Measurements from ENCODE around the gene GPS1. TPM values are rescaled to one million over a fixed set of nuclear protein-coding genes. Genes with fewer than 3 reads are reported as not detected.
A peak's percentile ranks its signal among the peaks of the same experiment; 100 is the strongest.

Gene GPS1
- total and polyA plus RNA-seq, 9 of the 15 experiments (the other 6 are each of a cell fraction or from before 2014, with no cell fraction given), result 3.1 to 167 (median 69.9) TPM

DNA sequence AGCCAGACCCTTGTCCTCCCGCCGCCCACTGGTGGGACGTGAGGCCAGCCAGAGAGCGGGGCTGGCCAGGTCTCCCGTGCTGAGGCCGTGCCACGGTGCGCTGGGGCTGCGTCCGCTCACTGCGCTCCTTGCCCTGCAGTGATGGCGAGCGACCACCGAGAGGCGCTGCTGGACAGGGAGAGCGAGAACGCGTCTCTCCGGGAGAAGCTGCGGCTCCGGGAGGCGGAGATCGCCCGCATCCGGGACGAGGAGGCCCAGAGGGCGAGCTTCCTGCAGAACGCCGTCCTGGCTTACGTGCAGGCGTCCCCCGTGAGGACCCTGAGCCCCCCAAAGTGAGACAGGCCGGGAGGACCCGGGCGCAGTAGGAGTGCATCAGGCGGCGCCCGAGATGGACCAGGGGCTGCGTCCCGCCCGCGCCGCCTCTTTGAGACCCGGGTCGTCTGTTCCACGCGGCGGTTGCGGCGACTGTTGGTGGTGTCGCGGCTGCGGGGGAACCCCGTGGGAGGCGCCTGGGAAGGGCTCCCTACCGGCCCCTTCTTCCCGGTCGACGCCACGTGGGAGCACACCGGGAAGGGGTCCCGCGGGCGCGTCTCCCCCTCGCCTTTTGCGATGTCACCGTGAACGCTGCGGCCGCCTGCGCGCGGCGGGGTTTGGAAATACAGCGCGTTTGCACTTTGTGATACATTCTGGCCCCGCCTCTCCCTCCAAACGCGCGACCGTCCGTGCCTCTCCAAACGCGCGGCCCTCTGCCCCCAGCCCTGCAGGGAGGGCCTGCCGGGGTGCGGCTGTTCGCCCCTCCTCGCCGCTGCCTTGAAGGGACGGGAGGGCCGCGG lies 21.0 kb upstream of the GPS1 start (continued):
- TF ChIP-seq, protein P1, sequence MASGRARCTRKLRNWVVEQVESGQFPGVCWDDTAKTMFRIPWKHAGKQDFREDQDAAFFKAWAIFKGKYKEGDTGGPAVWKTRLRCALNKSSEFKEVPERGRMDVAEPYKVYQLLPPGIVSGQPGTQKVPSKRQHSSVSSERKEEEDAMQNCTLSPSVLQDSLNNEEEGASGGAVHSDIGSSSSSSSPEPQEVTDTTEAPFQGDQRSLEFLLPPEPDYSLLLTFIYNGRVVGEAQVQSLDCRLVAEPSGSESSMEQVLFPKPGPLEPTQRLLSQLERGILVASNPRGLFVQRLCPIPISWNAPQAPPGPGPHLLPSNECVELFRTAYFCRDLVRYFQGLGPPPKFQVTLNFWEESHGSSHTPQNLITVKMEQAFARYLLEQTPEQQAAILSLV (tag; IDR thresholded peaks at IDR 0.05), result no peak
- TF ChIP-seq ZBTB1 (CRISPR knock-in tag; IDR thresholded peaks at IDR 0.05; ENCODE audit: borderline replicate concordance, low read depth) (peak; percentile 95), NCOA4 (IDR thresholded peaks at IDR 0.05; ENCODE audit: partially characterized antibody) (no peak), MYBL2 (IDR thresholded peaks at IDR 0.05; ENCODE audit: low read depth) (no peak), MYBL2 (CRISPR knock-in tag; IDR thresholded peaks at IDR 0.05; ENCODE audit: borderline replicate concordance) (no peak), MYNN (IDR thresholded peaks at IDR 0.05) (0 out of 2 replicates have a peak, but pooled peaks have one; percentile 11), MYNN (CRISPR knock-in tag; IDR thresholded peaks at IDR 0.05) (no peak), RBM25 (IDR thresholded peaks at IDR 0.05; ENCODE audit: low read depth, low read length, severe bottlenecking) (no peak), ZFP36 (IDR thresholded peaks at IDR 0.05; ENCODE audit: low read depth, low read length, partially characterized antibody) (no peak), ZBTB7A (IDR thresholded peaks at IDR 0.05; ENCODE audit: borderline replicate concordance, control insufficient read depth, low read depth, low read length) (no peak), IRF2 (CRISPR knock-in tag; IDR thresholded peaks at IDR 0.05) (no peak), CHD1 (IDR thresholded peaks at IDR 0.05; ENCODE audit: low read length) (no peak), ZNF408 (CRISPR knock-in tag; IDR thresholded peaks at IDR 0.05; ENCODE audit: low read depth) (no peak), CEBPB (tag; IDR thresholded peaks at IDR 0.05) (no peak; the same call in 1 of the 2 replicates), PCBP1 (IDR thresholded peaks at IDR 0.05; ENCODE audit: low read depth, low read length, poor library complexity, severe bottlenecking) (peak; percentile 30), CTBP1 (IDR thresholded peaks at IDR 0.05; ENCODE audit: borderline replicate concordance) (peak; percentile 96), TARDBP (IDR thresholded peaks at IDR 0.05) (no peak)
- TF ChIP-seq, protein P2, sequence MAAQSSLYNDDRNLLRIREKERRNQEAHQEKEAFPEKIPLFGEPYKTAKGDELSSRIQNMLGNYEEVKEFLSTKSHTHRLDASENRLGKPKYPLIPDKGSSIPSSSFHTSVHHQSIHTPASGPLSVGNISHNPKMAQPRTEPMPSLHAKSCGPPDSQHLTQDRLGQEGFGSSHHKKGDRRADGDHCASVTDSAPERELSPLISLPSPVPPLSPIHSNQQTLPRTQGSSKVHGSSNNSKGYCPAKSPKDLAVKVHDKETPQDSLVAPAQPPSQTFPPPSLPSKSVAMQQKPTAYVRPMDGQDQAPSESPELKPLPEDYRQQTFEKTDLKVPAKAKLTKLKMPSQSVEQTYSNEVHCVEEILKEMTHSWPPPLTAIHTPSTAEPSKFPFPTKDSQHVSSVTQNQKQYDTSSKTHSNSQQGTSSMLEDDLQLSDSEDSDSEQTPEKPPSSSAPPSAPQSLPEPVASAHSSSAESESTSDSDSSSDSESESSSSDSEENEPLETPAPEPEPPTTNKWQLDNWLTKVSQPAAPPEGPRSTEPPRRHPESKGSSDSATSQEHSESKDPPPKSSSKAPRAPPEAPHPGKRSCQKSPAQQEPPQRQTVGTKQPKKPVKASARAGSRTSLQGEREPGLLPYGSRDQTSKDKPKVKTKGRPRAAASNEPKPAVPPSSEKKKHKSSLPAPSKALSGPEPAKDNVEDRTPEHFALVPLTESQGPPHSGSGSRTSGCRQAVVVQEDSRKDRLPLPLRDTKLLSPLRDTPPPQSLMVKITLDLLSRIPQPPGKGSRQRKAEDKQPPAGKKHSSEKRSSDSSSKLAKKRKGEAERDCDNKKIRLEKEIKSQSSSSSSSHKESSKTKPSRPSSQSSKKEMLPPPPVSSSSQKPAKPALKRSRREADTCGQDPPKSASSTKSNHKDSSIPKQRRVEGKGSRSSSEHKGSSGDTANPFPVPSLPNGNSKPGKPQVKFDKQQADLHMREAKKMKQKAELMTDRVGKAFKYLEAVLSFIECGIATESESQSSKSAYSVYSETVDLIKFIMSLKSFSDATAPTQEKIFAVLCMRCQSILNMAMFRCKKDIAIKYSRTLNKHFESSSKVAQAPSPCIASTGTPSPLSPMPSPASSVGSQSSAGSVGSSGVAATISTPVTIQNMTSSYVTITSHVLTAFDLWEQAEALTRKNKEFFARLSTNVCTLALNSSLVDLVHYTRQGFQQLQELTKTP (IDR thresholded peaks at IDR 0.05; ENCODE audit: low read depth in 1 of 2, partially characterized antibody in 2 of 2), result no peak
- TF ChIP-seq, protein P3, sequence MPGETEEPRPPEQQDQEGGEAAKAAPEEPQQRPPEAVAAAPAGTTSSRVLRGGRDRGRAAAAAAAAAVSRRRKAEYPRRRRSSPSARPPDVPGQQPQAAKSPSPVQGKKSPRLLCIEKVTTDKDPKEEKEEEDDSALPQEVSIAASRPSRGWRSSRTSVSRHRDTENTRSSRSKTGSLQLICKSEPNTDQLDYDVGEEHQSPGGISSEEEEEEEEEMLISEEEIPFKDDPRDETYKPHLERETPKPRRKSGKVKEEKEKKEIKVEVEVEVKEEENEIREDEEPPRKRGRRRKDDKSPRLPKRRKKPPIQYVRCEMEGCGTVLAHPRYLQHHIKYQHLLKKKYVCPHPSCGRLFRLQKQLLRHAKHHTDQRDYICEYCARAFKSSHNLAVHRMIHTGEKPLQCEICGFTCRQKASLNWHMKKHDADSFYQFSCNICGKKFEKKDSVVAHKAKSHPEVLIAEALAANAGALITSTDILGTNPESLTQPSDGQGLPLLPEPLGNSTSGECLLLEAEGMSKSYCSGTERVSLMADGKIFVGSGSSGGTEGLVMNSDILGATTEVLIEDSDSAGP (CRISPR knock-in tag; IDR thresholded peaks at IDR 0.05), result no peak
- TF ChIP-seq, protein P4, sequence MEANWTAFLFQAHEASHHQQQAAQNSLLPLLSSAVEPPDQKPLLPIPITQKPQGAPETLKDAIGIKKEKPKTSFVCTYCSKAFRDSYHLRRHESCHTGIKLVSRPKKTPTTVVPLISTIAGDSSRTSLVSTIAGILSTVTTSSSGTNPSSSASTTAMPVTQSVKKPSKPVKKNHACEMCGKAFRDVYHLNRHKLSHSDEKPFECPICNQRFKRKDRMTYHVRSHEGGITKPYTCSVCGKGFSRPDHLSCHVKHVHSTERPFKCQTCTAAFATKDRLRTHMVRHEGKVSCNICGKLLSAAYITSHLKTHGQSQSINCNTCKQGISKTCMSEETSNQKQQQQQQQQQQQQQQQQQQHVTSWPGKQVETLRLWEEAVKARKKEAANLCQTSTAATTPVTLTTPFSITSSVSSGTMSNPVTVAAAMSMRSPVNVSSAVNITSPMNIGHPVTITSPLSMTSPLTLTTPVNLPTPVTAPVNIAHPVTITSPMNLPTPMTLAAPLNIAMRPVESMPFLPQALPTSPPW (CRISPR knock-in tag; IDR thresholded peaks at IDR 0.05), result no peak

All from K562 (cell line).